ENCODE measurements around the gene TUBGCP3.

DNA sequence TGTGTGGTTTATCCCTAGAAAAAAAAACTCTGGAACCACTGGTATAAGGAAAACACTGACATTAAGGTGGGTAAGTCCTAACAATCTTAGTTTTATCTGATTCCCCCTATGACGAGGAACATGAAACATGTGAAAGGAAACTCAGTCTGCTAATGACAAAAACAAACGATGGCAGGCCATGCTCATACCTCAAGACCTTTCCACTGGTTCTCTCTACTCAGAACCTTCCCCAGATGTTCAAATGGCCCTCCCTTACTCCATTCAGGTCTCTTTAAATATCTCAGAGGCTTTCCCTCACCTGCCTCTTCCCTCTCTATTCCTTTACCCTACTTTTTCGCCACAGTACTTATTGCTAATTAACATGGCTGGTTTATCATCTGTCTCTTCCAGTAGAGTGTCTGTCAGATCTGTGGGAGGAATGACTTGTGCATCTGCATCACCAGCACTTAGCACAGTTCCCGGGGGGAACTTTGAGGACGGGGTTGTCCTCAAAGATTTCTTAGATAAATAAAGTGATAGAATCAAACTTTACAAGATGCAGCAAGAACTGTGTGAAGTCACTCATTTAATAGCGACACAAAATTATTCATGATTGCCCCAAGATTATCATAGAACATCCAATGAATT is 1.5 kb downstream of the TUBGCP3 start:
- TF ChIP-seq EP300 (IDR thresholded peaks at IDR 0.05) (no peak), CTCF (IDR thresholded peaks at IDR 0.05) (no peak)

Measured in upper lobe of left lung (tissue), 4 donors.